Right atrium auricular region (tissue), 2 donors: ENCODE results near the gene DDX10. TPM values are rescaled to one million over a fixed set of nuclear protein-coding genes. Genes with fewer than 3 reads are reported as not detected.
"Not testable (repeated sequence)": the region's sequence is repeated elsewhere in the genome, so short reads cannot be mapped to it uniquely, and the experiment has no call there.

Experiments used
- DNase-seq: peaks from one replicate; pipeline ENCODE4 v3.0.0-alpha.2; 2019; ENCODE audit warnings: low spot score
- H3K27ac ChIP-seq, 2 donors: fragments of 200-600 bp; sonication (generic); 1 replicate in 1 of 2; 2 replicates in 1 of 2; pipeline ENCODE4 v1.5.1; 2016 to 2019
- H3K27me3 ChIP-seq, 2 donors: fragments of 200-600 bp; sonication (generic); one replicate each; pipeline versions ENCODE4 v1.5.1 to v1.6.0; 2017 to 2019
- H3K36me3 ChIP-seq: fragments of 200-600 bp; sonication (generic); one replicate; pipeline ENCODE4 v1.5.1; 2016
- H3K4me1 ChIP-seq, 2 donors: fragments of 200-600 bp; sonication (generic); one replicate each; pipeline versions ENCODE4 v1.5.1 to v1.6.0; 2017 to 2019
- H3K4me3 ChIP-seq, 2 donors: fragments of 200-600 bp; sonication (generic); 1 replicate in 1 of 2; 2 replicates in 1 of 2; pipeline ENCODE4 v1.5.1; 2017 to 2019; ENCODE audit warnings: mild to moderate bottlenecking in 1 of 2, moderate library complexity in 1 of 2
- H3K9me3 ChIP-seq, 2 donors: fragments of 200-600 bp; sonication (generic); one replicate each; pipeline ENCODE4 v1.5.1; 2019
- total RNA-seq, 2 donors: library from RNA; depleted of rRNA; stranded (reverse); fragments of >200 nt; gene quantifications; one replicate each; pipeline ENCODE4 v1.1.0, GENCODE V29; 2016
- TF ChIP-seq, protein P1 (sequence below), 2 donors: fragments of 200-600 bp; sonication (generic); IDR thresholded peaks; one replicate each; pipeline ENCODE4 v1.5.1; 2019; ENCODE audit warnings: antibody characterized with exemption in 2 of 2

DDX10 gene
- total RNA-seq, 2 donors from 2014 or later: 11.8 to 13.1 TPM

- Histone ChIP-seq H3K36me3 (no peaks in the 10 kb centered on the region), H3K27me3 (no peaks in the 10 kb centered on the region), H3K9me3 (no peaks in the 10 kb centered on the region), H3K4me3 (no peak overlapping the region), H3K4me1 (no peaks in the 10 kb centered on the region), H3K27ac (no peak overlapping the region)
- no peak for DNase-seq
- TF ChIP-seq, protein P1, sequence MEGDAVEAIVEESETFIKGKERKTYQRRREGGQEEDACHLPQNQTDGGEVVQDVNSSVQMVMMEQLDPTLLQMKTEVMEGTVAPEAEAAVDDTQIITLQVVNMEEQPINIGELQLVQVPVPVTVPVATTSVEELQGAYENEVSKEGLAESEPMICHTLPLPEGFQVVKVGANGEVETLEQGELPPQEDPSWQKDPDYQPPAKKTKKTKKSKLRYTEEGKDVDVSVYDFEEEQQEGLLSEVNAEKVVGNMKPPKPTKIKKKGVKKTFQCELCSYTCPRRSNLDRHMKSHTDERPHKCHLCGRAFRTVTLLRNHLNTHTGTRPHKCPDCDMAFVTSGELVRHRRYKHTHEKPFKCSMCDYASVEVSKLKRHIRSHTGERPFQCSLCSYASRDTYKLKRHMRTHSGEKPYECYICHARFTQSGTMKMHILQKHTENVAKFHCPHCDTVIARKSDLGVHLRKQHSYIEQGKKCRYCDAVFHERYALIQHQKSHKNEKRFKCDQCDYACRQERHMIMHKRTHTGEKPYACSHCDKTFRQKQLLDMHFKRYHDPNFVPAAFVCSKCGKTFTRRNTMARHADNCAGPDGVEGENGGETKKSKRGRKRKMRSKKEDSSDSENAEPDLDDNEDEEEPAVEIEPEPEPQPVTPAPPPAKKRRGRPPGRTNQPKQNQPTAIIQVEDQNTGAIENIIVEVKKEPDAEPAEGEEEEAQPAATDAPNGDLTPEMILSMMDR (IDR thresholded peaks at IDR 0.05): no peak
These were observed 101.8 kb downstream of the DDX10 start for GRCh38 chr11:108766596-108767173.

GRCh38 chr11:108768370-108768769 is 103.5 kb downstream of the DDX10 start:
- Histone ChIP-seq H3K27me3 (no peaks in the 10 kb centered on the region), H3K27ac (no peak overlapping the region), H3K9me3 (no peaks in the 10 kb centered on the region), H3K36me3 (no peaks in the 10 kb centered on the region), H3K4me3 (no peak overlapping the region), H3K4me1 (no peaks in the 10 kb centered on the region)
- DNase-seq: no peak
- TF ChIP-seq, protein P1 (IDR thresholded peaks at IDR 0.05): no peak

GRCh38 chr11:108768964-108769363 is 104.1 kb downstream of the DDX10 start:
- no peaks in the 10 kb centered on the region for H3K9me3 ChIP-seq
- no peak overlapping the region for H3K27ac ChIP-seq
- H3K36me3 ChIP-seq: no peaks in the 10 kb centered on the region
- no peak overlapping the region for H3K4me3 ChIP-seq
- TF ChIP-seq, protein P1 (IDR thresholded peaks at IDR 0.05): no peak
- no peak for DNase-seq
- H3K27me3 ChIP-seq: no peaks in the 10 kb centered on the region
- H3K4me1 ChIP-seq: no peaks in the 10 kb centered on the region

DNA sequence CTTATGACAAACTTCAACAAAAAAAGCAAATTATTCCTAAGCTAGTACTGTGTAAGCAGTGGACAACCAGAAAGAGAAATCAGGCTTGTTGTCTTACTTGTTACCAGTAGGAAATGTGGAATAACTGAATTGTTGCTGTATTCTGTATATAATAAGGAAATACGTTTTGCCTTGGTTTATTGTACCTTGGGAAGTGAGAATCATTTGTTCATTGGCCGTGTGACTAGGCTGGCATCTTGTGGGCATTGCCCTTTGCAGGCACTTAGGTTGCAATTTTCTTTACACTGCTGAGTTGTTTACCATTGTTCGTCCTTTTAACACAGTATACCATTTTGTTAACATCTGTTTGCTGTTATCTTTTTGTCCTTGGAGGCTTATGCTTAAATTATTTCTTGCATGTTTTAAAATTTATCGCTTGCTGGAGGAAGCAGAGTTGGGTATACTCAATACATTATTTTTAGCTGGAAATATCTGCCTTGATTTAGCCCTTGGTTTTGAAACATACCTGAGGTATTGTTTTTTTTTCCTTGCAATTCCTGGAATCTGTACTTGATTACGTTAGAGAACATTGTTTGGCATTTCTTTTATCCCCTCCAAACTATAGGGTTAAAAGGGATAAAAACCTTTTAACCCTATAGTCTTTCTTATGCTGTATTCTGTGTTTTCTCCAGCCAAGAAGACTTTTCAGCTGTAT is 109.3 kb downstream of the DDX10 start:
- TF ChIP-seq, protein P1 (IDR thresholded peaks at IDR 0.05): no peak
- Histone ChIP-seq H3K4me3 (no peak overlapping the region), H3K9me3 (no peaks in the 10 kb centered on the region), H3K36me3 (no peaks in the 10 kb centered on the region), H3K27me3 (no peaks in the 10 kb centered on the region), H3K4me1 (no peaks in the 10 kb centered on the region), H3K27ac (no peak overlapping the region)
- DNase-seq: no peak

DNA sequence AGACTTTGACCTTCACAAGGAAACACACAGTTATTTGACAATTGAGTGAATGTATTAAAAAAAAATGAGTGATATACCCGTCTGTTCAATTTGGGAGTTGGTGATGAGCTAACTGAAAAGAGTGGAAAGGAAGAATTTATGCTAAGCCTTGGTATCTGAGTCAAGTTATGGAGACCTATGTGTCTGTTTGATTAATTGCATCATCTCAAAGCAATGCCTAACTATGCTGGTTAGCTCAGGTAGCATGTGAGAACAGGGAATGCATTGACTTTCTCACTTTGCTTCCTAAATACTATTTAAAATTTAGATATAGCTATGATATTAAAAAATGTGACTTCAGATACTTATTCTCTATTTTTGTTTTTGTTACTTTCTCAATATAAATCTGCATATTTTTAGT is 110.5 kb downstream of the DDX10 start:
- TF ChIP-seq, protein P1 (IDR thresholded peaks at IDR 0.05): no peak
- no peak overlapping the region for H3K27ac ChIP-seq
- H3K36me3 ChIP-seq: no peaks in the 10 kb centered on the region
- H3K4me3 ChIP-seq: no peak overlapping the region
- H3K27me3 ChIP-seq: no peaks in the 10 kb centered on the region
- no peak for DNase-seq
- no peaks in the 10 kb centered on the region for H3K4me1 ChIP-seq
- no peaks in the 10 kb centered on the region for H3K9me3 ChIP-seq

GRCh38 chr11:108779147-108779546 is 114.3 kb downstream of the DDX10 start:
- H3K4me1 ChIP-seq, H3K27me3 ChIP-seq, H3K36me3 ChIP-seq, H3K4me3 ChIP-seq, H3K27ac ChIP-seq, H3K9me3 ChIP-seq, DNase-seq: not testable (repeated sequence)
